HepG2 (cell line): ENCODE measurements around the gene NCOA5. TPM values are rescaled to one million over a fixed set of nuclear protein-coding genes. Genes with fewer than 3 reads are reported as not detected.
A peak's percentile ranks its signal among the peaks of the same experiment; 100 is the strongest.

Experiments
- ATAC-seq: fragments of 200-7000 bp; cut with Tn5 transposase; 3 replicates; pipeline ENCODE4 v1.9.1; 2020; ENCODE audit warnings: mild to moderate bottlenecking, moderate library complexity
- BruUV-seq: library from RNA; stranded (reverse); fragments of 400-500 nt; replicated peaks from 2 replicates; lab custom pipeline; 2021; lab: Mats Ljungman, UMichigan
- CTCF ChIA-PET: fragments of 300-600 bp; formaldehyde crosslinking; extraction: SDS; loops from one replicate; lab custom pipeline; 2021; ENCODE audit warnings: low total read pairs, inconsistent platforms, low intra/inter-chr PET ratio; lab: Yijun Ruan, JAX
- POLR2A ChIA-PET: fragments of 350-600 bp; sonication (Branson Sonifier 250); formaldehyde crosslinking; loops from one replicate; lab custom pipeline; 2020; ENCODE audit warnings: antibody characterized with exemption, inconsistent platforms; lab: Yijun Ruan, JAX
- DNase-seq: peaks from one replicate; pipeline ENCODE4 v3.0.0-alpha.2; 2015; ENCODE audit warnings: low spot score
- FAIRE-seq: peaks from 3 replicates; lab custom pipeline; 2011; peaks lifted over from hg19 to GRCh38; lab: Jason Lieb, UNC
- H2AFZ ChIP-seq: one replicate; pipeline ENCODE4 v1.6.1; 2011; ENCODE audit warnings: low read length, inconsistent platforms
- H3K27ac ChIP-seq: fragments of 300-600 bp; 3 replicates; pipeline ENCODE4 v1.8.0; 2011; ENCODE audit warnings: mixed run types, mild to moderate bottlenecking, mixed read lengths, low read length, inconsistent platforms; ENCODE audit not compliant: insufficient read depth; ENCODE audit errors: extremely low read length
- H3K27me3 ChIP-seq, 2 experiments: fragments of 200-600 bp in 1 of 2; 2 replicates in 1 of 2; 3 replicates in 1 of 2; pipeline versions ENCODE4 v1.6.0 to v1.8.0; 2011; ENCODE audit warnings: low read length in 2 of 2, mild to moderate bottlenecking in 2 of 2, moderate library complexity in 2 of 2, inconsistent platforms in 1 of 2; ENCODE audit not compliant: insufficient read depth in 2 of 2, control insufficient read depth in 1 of 2
- H3K36me3 ChIP-seq, 2 experiments: fragments of 200-600 bp in 1 of 2; replicated peaks in 1 of 2; 2 replicates in 1 of 2; 3 replicates in 1 of 2; pipeline versions ENCODE4 v1.5.1 to v1.8.0; 2011; ENCODE audit warnings: low read length in 2 of 2, inconsistent platforms in 1 of 2; ENCODE audit not compliant: insufficient read depth in 2 of 2, control insufficient read depth in 1 of 2
- H3K4me1 ChIP-seq: 2 replicates; pipeline ENCODE4 v1.5.1; 2012; ENCODE audit warnings: low read length, inconsistent platforms; ENCODE audit not compliant: insufficient read depth
- H3K4me2 ChIP-seq: 2 replicates; pipeline ENCODE4 v1.6.0; 2011; ENCODE audit warnings: low read depth, low read length, inconsistent platforms
- H3K4me3 ChIP-seq, 3 experiments: fragments of 200-600 bp in 1 of 3; sonication (generic), shearing (Covaris generic) in 1 of 3; replicated peaks in 1 of 3; 2 replicates each; pipeline ENCODE4 v1.5.1; 2011 to 2016; ENCODE audit warnings: low read length in 3 of 3, inconsistent platforms in 2 of 3, low read depth in 2 of 3, mild to moderate bottlenecking in 2 of 3, control low read depth in 1 of 3, mixed read lengths in 1 of 3; ENCODE audit not compliant: insufficient read depth in 1 of 3
- H3K79me2 ChIP-seq: one replicate; pipeline ENCODE4 v1.6.1; 2011; ENCODE audit warnings: low read length, inconsistent platforms; ENCODE audit not compliant: insufficient read depth
- H3K9ac ChIP-seq: 2 replicates; pipeline ENCODE4 v1.6.0; 2011; ENCODE audit warnings: mild to moderate bottlenecking, low read depth, low read length, inconsistent platforms; ENCODE audit not compliant: insufficient read depth
- H3K9me3 ChIP-seq: 2 replicates; pipeline ENCODE4 v1.5.1; 2012; ENCODE audit warnings: mild to moderate bottlenecking, low read length
- H4K20me1 ChIP-seq: 2 replicates; pipeline ENCODE4 v1.6.0; 2011; ENCODE audit warnings: inconsistent platforms, mild to moderate bottlenecking, low read length, moderate library complexity; ENCODE audit not compliant: insufficient read depth
- FOSL1 ChIP-seq: sonication (generic); formaldehyde crosslinking; IDR thresholded peaks from 2 replicates; pipeline ENCODE4 v1.9.0; 2021; ENCODE audit warnings: missing genetic modification reagents, borderline replicate concordance
- HNRNPK ChIP-seq: fragments of 200-400 bp; formaldehyde crosslinking; IDR thresholded peaks from 2 replicates; pipeline ENCODE4 v1.6.1; 2018; ENCODE audit warnings: low read length, low read depth, moderate library complexity, mild to moderate bottlenecking; ENCODE audit not compliant: poor library complexity, severe bottlenecking
- MYC ChIP-seq: sonication (generic); formaldehyde crosslinking; IDR thresholded peaks from 2 replicates; pipeline ENCODE4 v1.9.0; 2021; ENCODE audit warnings: missing genetic modification reagents, borderline replicate concordance
- SALL1 ChIP-seq: sonication (generic); formaldehyde crosslinking; IDR thresholded peaks from 2 replicates; pipeline ENCODE4 v1.8.0; 2022; ENCODE audit warnings: mild to moderate bottlenecking, missing genetic modification reagents
- SYNCRIP ChIP-seq: fragments of 200-400 bp; formaldehyde crosslinking; IDR thresholded peaks from 2 replicates; pipeline ENCODE4 v1.6.1; 2018; ENCODE audit warnings: mild to moderate bottlenecking, low read depth, low read length; ENCODE audit not compliant: insufficient read depth
- ZBTB43 ChIP-seq: sonication (generic); formaldehyde crosslinking; conservative IDR thresholded peaks from 2 replicates; pipeline ENCODE4 v1.4.0; 2020; ENCODE audit warnings: missing genetic modification reagents
- ZMYM3 ChIP-seq: sonication (generic); formaldehyde crosslinking; IDR thresholded peaks from 2 replicates; pipeline ENCODE4 v1.5.1; 2020; ENCODE audit warnings: mild to moderate bottlenecking, missing genetic modification reagents
- ZNF572 ChIP-seq: sonication (generic); formaldehyde crosslinking; IDR thresholded peaks from 2 replicates; pipeline ENCODE4 v1.5.1; 2020; ENCODE audit warnings: mild to moderate bottlenecking, missing genetic modification reagents
- ZNF678 ChIP-seq: sonication (generic); formaldehyde crosslinking; IDR thresholded peaks from 2 replicates; pipeline ENCODE4 v1.4.0; 2020; ENCODE audit warnings: mild to moderate bottlenecking, missing genetic modification reagents
- ZNF768 ChIP-seq: sonication (generic); formaldehyde crosslinking; IDR thresholded peaks from 2 replicates; pipeline ENCODE4 v1.4.0; 2020; ENCODE audit warnings: missing genetic modification reagents
- WGBS: methylation state at CpG from one replicate; pipeline ENCODE4 v1.1.6; 2017; ENCODE audit warnings: low lambda C conversion rate; 5-methylcytosine and 5-hydroxymethylcytosine counted together
- in situ Hi-C: cut with HindIII; loops from 2 replicates; pipeline ENCODE4 v1.10.0; 2017; ENCODE audit warnings: low pct_unique_long_range_greater_than_20kb; ENCODE audit not compliant: extremely low pct_ligation_motif_present
- intact Hi-C: fragments of 100-400 bp; cut with micrococcal nuclease; formaldehyde crosslinking; loops from one replicate; pipeline ENCODE4 v1.10.0; 2022; ENCODE audit not compliant: unreplicated experiment
- polyA plus RNA-seq, 8 experiments: library from polyadenylated mRNA; depleted of rRNA in 3 of 8; stranded (reverse) in 7 of 8; unstranded in 1 of 8; fragments of >200 nt; fragmentation: Illumina TruSeq in 4 of 8; extraction: Trizol in 4 of 8; gene quantifications; 2 replicates each; pipeline versions ENCODE4 v1.2.1 to v1.2.3, GENCODE V29; 2011 to 2016; ENCODE audit warnings: low read depth in 4 of 8, missing spikeins in 1 of 8, mixed read lengths in 1 of 8; ENCODE audit not compliant: insufficient read depth in 1 of 8
- total RNA-seq, 5 experiments: library from RNA; depleted of rRNA; stranded (reverse); fragments of >200 nt; fragmentation: Illumina TruSeq; extraction: Trizol; gene quantifications; 2 replicates each; pipeline ENCODE4 v1.2.3, GENCODE V29; 2016; ENCODE audit warnings: low read depth in 1 of 5
- TF ChIP-seq, protein P1 (sequence below): fragments of 450-650 bp; IDR thresholded peaks from 2 replicates; pipeline ENCODE4 v1.6.1; 2016

Gene NCOA5
- total and polyA plus RNA-seq, 2 of the 13 experiments (the other 11 are each of a cell fraction or from before 2014, with no cell fraction given) = 16.5 to 28.4 TPM

- intact Hi-C loops = no loop called here
These were observed 40.8 kb upstream of the NCOA5 start for GRCh38 chr20:46130534-46130933.

DNA sequence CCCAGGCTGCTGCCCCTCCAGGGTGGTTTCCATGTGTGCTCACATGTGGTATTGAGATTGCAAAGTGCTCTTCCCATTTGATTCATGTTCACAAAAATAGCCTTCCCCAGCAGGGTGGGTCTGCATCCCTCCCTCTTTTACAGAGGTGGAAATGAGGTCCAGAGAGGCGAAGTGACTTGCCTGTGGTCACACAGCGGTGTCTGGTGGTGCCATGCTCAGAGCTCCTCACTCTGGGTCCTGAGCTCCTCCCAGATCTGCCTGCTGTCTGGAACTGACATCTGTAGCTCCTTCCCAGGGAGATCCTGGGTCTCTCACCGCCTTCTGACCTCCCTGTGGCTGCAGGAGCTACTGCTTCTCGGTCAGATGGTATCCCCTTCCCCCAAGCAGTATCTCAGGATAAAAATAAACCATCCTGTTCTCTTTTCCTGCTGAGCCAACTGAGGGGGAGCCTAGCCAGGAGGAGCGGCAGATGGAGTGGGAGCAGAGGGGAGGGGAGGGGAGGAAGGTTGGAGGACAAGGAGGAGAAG lies 40.3 kb upstream of the NCOA5 start:
- Histone ChIP-seq H3K79me2 (no peaks in the 10 kb centered on the region), H3K36me3 (no peaks in the 10 kb centered on the region), H4K20me1 (peaks cover 2% of the 10 kb centered on the region; the same call in 1 of the 2 replicates), H3K27me3 (peaks cover 12 to 56% of the 10 kb centered on the region in 2 experiments; a peak in 4 of 5 replicates), H3K9ac (no peak overlapping the region), H3K4me2 (no peak overlapping the region), H3K4me3 (no peak overlapping the region), H3K27ac (no peak overlapping the region), H2AFZ (no peak overlapping the region), H3K4me1 (peaks cover 16% of the 10 kb centered on the region), H3K9me3 (no peaks in the 10 kb centered on the region)
- ATAC-seq = no peak
- CTCF ChIA-PET = no interaction called here
- in situ Hi-C loops (no loop called here), intact Hi-C loops (no loop called here)
- 10% methylated on average over 5 of the region's 5 CpGs for WGBS
- DNase-seq = no peak
- POLR2A ChIA-PET = no interaction called here
- BruUV-seq = no TSS peak
- no peak for FAIRE-seq
- TF ChIP-seq ZMYM3 (peak; percentile 21; the same call in 1 of the 2 replicates), SYNCRIP (no peak), ZNF768 (CRISPR knock-in tag) (peak; percentile 92), ZNF572 (CRISPR knock-in tag) (no peak), MYC (CRISPR knock-in tag) (no peak), ZBTB43 (CRISPR knock-in tag) (no peak)
- TF ChIP-seq, protein P1, sequence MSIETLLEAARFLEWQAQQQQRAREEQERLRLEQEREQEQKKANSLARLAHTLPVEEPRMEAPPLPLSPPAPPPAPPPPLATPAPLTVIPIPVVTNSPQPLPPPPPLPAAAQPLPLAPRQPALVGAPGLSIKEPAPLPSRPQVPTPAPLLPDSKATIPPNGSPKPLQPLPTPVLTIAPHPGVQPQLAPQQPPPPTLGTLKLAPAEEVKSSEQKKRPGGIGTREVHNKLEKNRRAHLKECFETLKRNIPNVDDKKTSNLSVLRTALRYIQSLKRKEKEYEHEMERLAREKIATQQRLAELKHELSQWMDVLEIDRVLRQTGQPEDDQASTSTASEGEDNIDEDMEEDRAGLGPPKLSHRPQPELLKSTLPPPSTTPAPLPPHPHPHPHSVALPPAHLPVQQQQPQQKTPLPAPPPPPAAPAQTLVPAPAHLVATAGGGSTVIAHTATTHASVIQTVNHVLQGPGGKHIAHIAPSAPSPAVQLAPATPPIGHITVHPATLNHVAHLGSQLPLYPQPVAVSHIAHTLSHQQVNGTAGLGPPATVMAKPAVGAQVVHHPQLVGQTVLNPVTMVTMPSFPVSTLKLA = no peak

More at GRCh38 chr20:46130534-46130933, 40.8 kb upstream of the NCOA5 start:
- ATAC-seq = no peak
- H4K20me1 ChIP-seq = peaks cover 2% of the 10 kb centered on the region; the same call in 1 of the 2 replicates
- in situ Hi-C loops = no loop called here
- H3K36me3 ChIP-seq = no peaks in the 10 kb centered on the region
- no peak overlapping the region for H2AFZ ChIP-seq
- ChIA-PET POLR2A (no interaction called here), CTCF (no interaction called here)
- H3K9me3 ChIP-seq = no peaks in the 10 kb centered on the region
- no peak overlapping the region for H3K9ac ChIP-seq
- FAIRE-seq = no peak
- no peak for DNase-seq
- H3K79me2 ChIP-seq = no peaks in the 10 kb centered on the region
- WGBS = 12% methylated on average over 4 of the region's 4 CpGs
- BruUV-seq = no TSS peak
- TF ChIP-seq SALL1 (CRISPR knock-in tag) (no peak), HNRNPK (peak; percentile 29), ZNF678 (CRISPR knock-in tag) (no peak), FOSL1 (CRISPR knock-in tag) (no peak)
- no peak overlapping the region for H3K4me2 ChIP-seq
- H3K27me3 ChIP-seq = peaks cover 12 to 61% of the 10 kb centered on the region in 2 experiments; a peak in 4 of 5 replicates
- H3K27ac ChIP-seq = no peak overlapping the region
- H3K4me3 ChIP-seq = no peak overlapping the region
- H3K4me1 ChIP-seq = peaks cover 16% of the 10 kb centered on the region
